HepG2 (cell line): ENCODE measurements around the gene ICE1. TPM values are rescaled to one million over a fixed set of nuclear protein-coding genes. Genes with fewer than 3 reads are reported as not detected.

Source experiments
- ATAC-seq: fragments of 200-7000 bp; cut with Tn5 transposase; 3 replicates; pipeline ENCODE4 v1.9.1; 2020; ENCODE audit warnings: mild to moderate bottlenecking, moderate library complexity
- BruUV-seq: library from RNA; stranded (reverse); fragments of 400-500 nt; replicated peaks from 2 replicates; lab custom pipeline; 2021; lab: Mats Ljungman, UMichigan
- CTCF ChIA-PET: fragments of 300-600 bp; formaldehyde crosslinking; extraction: SDS; loops from one replicate; lab custom pipeline; 2021; ENCODE audit warnings: low total read pairs, inconsistent platforms, low intra/inter-chr PET ratio; lab: Yijun Ruan, JAX
- POLR2A ChIA-PET: fragments of 350-600 bp; sonication (Branson Sonifier 250); formaldehyde crosslinking; loops from one replicate; lab custom pipeline; 2020; ENCODE audit warnings: antibody characterized with exemption, inconsistent platforms; lab: Yijun Ruan, JAX
- DNase-seq: peaks from one replicate; pipeline ENCODE4 v3.0.0-alpha.2; 2015; ENCODE audit warnings: low spot score
- FAIRE-seq: peaks from 3 replicates; lab custom pipeline; 2011; peaks lifted over from hg19 to GRCh38; lab: Jason Lieb, UNC
- H2AFZ ChIP-seq: one replicate; pipeline ENCODE4 v1.6.1; 2011; ENCODE audit warnings: low read length, inconsistent platforms
- H3K27ac ChIP-seq: fragments of 300-600 bp; 3 replicates; pipeline ENCODE4 v1.8.0; 2011; ENCODE audit warnings: mixed run types, mild to moderate bottlenecking, mixed read lengths, low read length, inconsistent platforms; ENCODE audit not compliant: insufficient read depth; ENCODE audit errors: extremely low read length
- H3K27me3 ChIP-seq, 2 experiments: fragments of 200-600 bp in 1 of 2; 2 replicates in 1 of 2; 3 replicates in 1 of 2; pipeline versions ENCODE4 v1.6.0 to v1.8.0; 2011; ENCODE audit warnings: low read length in 2 of 2, mild to moderate bottlenecking in 2 of 2, moderate library complexity in 2 of 2, inconsistent platforms in 1 of 2; ENCODE audit not compliant: insufficient read depth in 2 of 2, control insufficient read depth in 1 of 2
- H3K36me3 ChIP-seq, 2 experiments: fragments of 200-600 bp in 1 of 2; replicated peaks in 1 of 2; 2 replicates in 1 of 2; 3 replicates in 1 of 2; pipeline versions ENCODE4 v1.5.1 to v1.8.0; 2011; ENCODE audit warnings: low read length in 2 of 2, inconsistent platforms in 1 of 2; ENCODE audit not compliant: insufficient read depth in 2 of 2, control insufficient read depth in 1 of 2
- H3K4me1 ChIP-seq: 2 replicates; pipeline ENCODE4 v1.5.1; 2012; ENCODE audit warnings: low read length, inconsistent platforms; ENCODE audit not compliant: insufficient read depth
- H3K4me2 ChIP-seq: 2 replicates; pipeline ENCODE4 v1.6.0; 2011; ENCODE audit warnings: low read depth, low read length, inconsistent platforms
- H3K4me3 ChIP-seq, 3 experiments: fragments of 200-600 bp in 1 of 3; sonication (generic), shearing (Covaris generic) in 1 of 3; replicated peaks in 1 of 3; 2 replicates each; pipeline ENCODE4 v1.5.1; 2011 to 2016; ENCODE audit warnings: low read length in 3 of 3, inconsistent platforms in 2 of 3, low read depth in 2 of 3, mild to moderate bottlenecking in 2 of 3, control low read depth in 1 of 3, mixed read lengths in 1 of 3; ENCODE audit not compliant: insufficient read depth in 1 of 3
- H3K79me2 ChIP-seq: one replicate; pipeline ENCODE4 v1.6.1; 2011; ENCODE audit warnings: low read length, inconsistent platforms; ENCODE audit not compliant: insufficient read depth
- H3K9ac ChIP-seq: 2 replicates; pipeline ENCODE4 v1.6.0; 2011; ENCODE audit warnings: mild to moderate bottlenecking, low read depth, low read length, inconsistent platforms; ENCODE audit not compliant: insufficient read depth
- H3K9me3 ChIP-seq: 2 replicates; pipeline ENCODE4 v1.5.1; 2012; ENCODE audit warnings: mild to moderate bottlenecking, low read length
- H4K20me1 ChIP-seq: 2 replicates; pipeline ENCODE4 v1.6.0; 2011; ENCODE audit warnings: inconsistent platforms, mild to moderate bottlenecking, low read length, moderate library complexity; ENCODE audit not compliant: insufficient read depth
- AGO2 ChIP-seq: fragments of 200-400 bp; formaldehyde crosslinking; optimal IDR thresholded peaks from 2 replicates; pipeline ENCODE3; 2017; ENCODE audit warnings: mild to moderate bottlenecking, low read depth, low read length, moderate library complexity
- BATF2 ChIP-seq: sonication (generic); formaldehyde crosslinking; IDR thresholded peaks from 2 replicates; pipeline ENCODE4 v1.8.0; 2022; ENCODE audit warnings: mild to moderate bottlenecking, missing genetic modification reagents, moderate library complexity
- CBFB ChIP-seq: sonication (generic); formaldehyde crosslinking; IDR thresholded peaks from 2 replicates; pipeline ENCODE4 v1.4.0; 2020; ENCODE audit warnings: missing genetic modification reagents
- CHD2 ChIP-seq: IDR thresholded peaks from 2 replicates; pipeline ENCODE4 v1.6.1; 2011; ENCODE audit warnings: low read depth, low read length, improper control_type of control experiment
- HMGXB3 ChIP-seq: sonication (generic); formaldehyde crosslinking; IDR thresholded peaks from 2 replicates; pipeline ENCODE4 v1.4.0; 2020; ENCODE audit warnings: missing genetic modification reagents, borderline replicate concordance
- MATR3 ChIP-seq: sonication (generic); formaldehyde crosslinking; IDR thresholded peaks from 2 replicates; pipeline ENCODE4 v1.4.0; 2020; ENCODE audit warnings: missing genetic modification reagents
- MEIS2 ChIP-seq: sonication (generic); formaldehyde crosslinking; IDR thresholded peaks from 2 replicates; pipeline ENCODE4 v1.9.0; 2021; ENCODE audit warnings: mild to moderate bottlenecking, missing genetic modification reagents
- NFKB2 ChIP-seq: sonication (generic); formaldehyde crosslinking; IDR thresholded peaks from 2 replicates; pipeline ENCODE4 v1.4.0; 2020; ENCODE audit warnings: missing genetic modification reagents, borderline replicate concordance
- PHF21A ChIP-seq: sonication (generic); formaldehyde crosslinking; IDR thresholded peaks from 2 replicates; pipeline ENCODE4 v1.5.0; 2020; ENCODE audit warnings: mild to moderate bottlenecking, missing genetic modification reagents
- PRMT3 ChIP-seq: sonication (generic); formaldehyde crosslinking; IDR thresholded peaks from 2 replicates; pipeline ENCODE4 v1.8.1; 2022; ENCODE audit warnings: low read depth, mild to moderate bottlenecking, moderate library complexity, missing genetic modification reagents, borderline replicate concordance
- RNF2 ChIP-seq: fragments of 450-650 bp; conservative IDR thresholded peaks from 2 replicates; pipeline ENCODE4 v1.6.1; 2016; ENCODE audit warnings: low read depth
- SATB2 ChIP-seq: sonication (generic); formaldehyde crosslinking; IDR thresholded peaks from 2 replicates; pipeline ENCODE4 v1.5.0; 2020; ENCODE audit warnings: missing genetic modification reagents
- TBX3 ChIP-seq: fragments of 450-650 bp; IDR thresholded peaks from 2 replicates; pipeline ENCODE4 v1.6.1; 2017; ENCODE audit warnings: antibody characterized with exemption, mild to moderate bottlenecking, inconsistent platforms, borderline replicate concordance
- YY1 ChIP-seq: IDR thresholded peaks from 2 replicates; pipeline ENCODE4 v1.6.1; 2011; ENCODE audit warnings: low read length, low read depth, moderate library complexity, mild to moderate bottlenecking; ENCODE audit not compliant: insufficient read depth, insufficient replicate concordance
- ZNF234 ChIP-seq: sonication (generic); formaldehyde crosslinking; conservative IDR thresholded peaks from 2 replicates; pipeline ENCODE4 v1.5.1; 2020; ENCODE audit warnings: mild to moderate bottlenecking, missing genetic modification reagents
- ZNF235 ChIP-seq: sonication (generic); formaldehyde crosslinking; IDR thresholded peaks from 2 replicates; pipeline ENCODE4 v1.8.1; 2023; ENCODE audit warnings: mild to moderate bottlenecking, missing genetic modification reagents, borderline replicate concordance
- ZNF354B ChIP-seq: sonication (generic); formaldehyde crosslinking; IDR thresholded peaks from 2 replicates; pipeline ENCODE4 v1.8.0; 2022; ENCODE audit warnings: mild to moderate bottlenecking, missing genetic modification reagents
- ZNF563 ChIP-seq: sonication (generic); formaldehyde crosslinking; IDR thresholded peaks from 2 replicates; pipeline ENCODE4 v1.8.0; 2022; ENCODE audit warnings: mild to moderate bottlenecking, moderate library complexity, missing genetic modification reagents
- ZNF607 ChIP-seq: sonication (generic); formaldehyde crosslinking; IDR thresholded peaks from 2 replicates; pipeline ENCODE4 v1.5.1; 2020; ENCODE audit warnings: missing genetic modification reagents, mild to moderate bottlenecking, borderline replicate concordance
- ZSCAN22 ChIP-seq: sonication (generic); formaldehyde crosslinking; IDR thresholded peaks from 2 replicates; pipeline ENCODE4 v1.4.0; 2020; ENCODE audit warnings: mild to moderate bottlenecking, missing genetic modification reagents
- WGBS: methylation state at CpG from one replicate; pipeline ENCODE4 v1.1.6; 2017; ENCODE audit warnings: low lambda C conversion rate; 5-methylcytosine and 5-hydroxymethylcytosine counted together
- in situ Hi-C: cut with HindIII; loops from 2 replicates; pipeline ENCODE4 v1.10.0; 2017; ENCODE audit warnings: low pct_unique_long_range_greater_than_20kb; ENCODE audit not compliant: extremely low pct_ligation_motif_present
- intact Hi-C: fragments of 100-400 bp; cut with micrococcal nuclease; formaldehyde crosslinking; loops from one replicate; pipeline ENCODE4 v1.10.0; 2022; ENCODE audit not compliant: unreplicated experiment
- polyA plus RNA-seq, 8 experiments: library from polyadenylated mRNA; depleted of rRNA in 3 of 8; stranded (reverse) in 7 of 8; unstranded in 1 of 8; fragments of >200 nt; fragmentation: Illumina TruSeq in 4 of 8; extraction: Trizol in 4 of 8; gene quantifications; 2 replicates each; pipeline versions ENCODE4 v1.2.1 to v1.2.3, GENCODE V29; 2011 to 2016; ENCODE audit warnings: low read depth in 4 of 8, missing spikeins in 1 of 8, mixed read lengths in 1 of 8; ENCODE audit not compliant: insufficient read depth in 1 of 8
- total RNA-seq, 5 experiments: library from RNA; depleted of rRNA; stranded (reverse); fragments of >200 nt; fragmentation: Illumina TruSeq; extraction: Trizol; gene quantifications; 2 replicates each; pipeline ENCODE4 v1.2.3, GENCODE V29; 2016; ENCODE audit warnings: low read depth in 1 of 5

Gene ICE1
- total and polyA plus RNA-seq, 2 of the 13 experiments (the other 11 are each of a cell fraction or from before 2014, with no cell fraction given): 9.1 to 27.6 TPM

- FAIRE-seq: no peak
- intact Hi-C loops: loop anchor here (5.0 kb wide), 1 partner anchor 61 kb away; no protein-coding TSS in a partner anchor
- H3K4me1 ChIP-seq: peaks cover 69% of the 10 kb centered on the region
- TF ChIP-seq SATB2 (CRISPR knock-in tag): no peak
- no peak for TF ChIP-seq MATR3
- TF ChIP-seq ZNF354B (CRISPR knock-in tag): no peak
- no peak for TF ChIP-seq CBFB (CRISPR knock-in tag)
- TF ChIP-seq ZNF607: 0 out of 2 replicates have a peak, but pooled peaks have one; percentile 26
- TF ChIP-seq PRMT3: no peak
- 0 out of 2 replicates have a peak, but pooled peaks have one; percentile 40 for TF ChIP-seq ZNF563 (CRISPR knock-in tag)
- peak; percentile 42 for TF ChIP-seq AGO2
- 0 out of 2 replicates have a peak, but pooled peaks have one; percentile 24 for TF ChIP-seq CHD2
- TF ChIP-seq BATF2: 0 out of 2 replicates have a peak, but pooled peaks have one; percentile 24
- 0 out of 2 replicates have a peak, but pooled peaks have one; percentile 43 for TF ChIP-seq ZNF234 (CRISPR knock-in tag)
- no peak for TF ChIP-seq MEIS2
- no peak for TF ChIP-seq NFKB2 (CRISPR knock-in tag)
- TF ChIP-seq HMGXB3: no peak
- no peak for TF ChIP-seq PHF21A (CRISPR knock-in tag)
- TF ChIP-seq ZSCAN22: no peak
- TF ChIP-seq RNF2: no peak
- 0 out of 2 replicates have a peak, but pooled peaks have one; percentile 28 for TF ChIP-seq ZNF235 (CRISPR knock-in tag)
- peak; percentile 30 for TF ChIP-seq YY1
- no peak for TF ChIP-seq TBX3
Observed at GRCh38 chr5:5422819-5423515, 490 bp downstream of the ICE1 start.

More at GRCh38 chr5:5422819-5423515, 490 bp downstream of the ICE1 start:
- peaks cover 8% of the 10 kb centered on the region; the same call in 1 of the 2 replicates for H4K20me1 ChIP-seq
- H3K27me3 ChIP-seq: no peaks in the 10 kb centered on the region
- WGBS: 1% methylated on average over 21 of the region's 58 CpGs
- H3K9me3 ChIP-seq: no peaks in the 10 kb centered on the region
- H3K36me3 ChIP-seq: peaks cover 0 to under 1% of the 10 kb centered on the region in 2 experiments; a peak in 2 of 5 replicates
- BruUV-seq: no TSS peak
- ATAC-seq (peak; percentile 43), DNase-seq (no peak)
- peak overlapping the region; percentile 80 for H3K9ac ChIP-seq
- in situ Hi-C loops: loop anchor here (5.0 to 25.0 kb wide), 2 partner anchors 286 to 546 kb away; partner anchors contain the start of gene ADAMTS16
- H3K4me2 ChIP-seq: peak overlapping the region; percentile 99
- ChIA-PET CTCF (no interaction called here), POLR2A (interaction anchor here (1.0 to 1.4 kb wide), 5 partner anchors 62 to 1210 kb away, joined by 3 to 8 read pairs (median 3); partner anchors contain the start of gene SRD5A1)
- peaks cover 49% of the 10 kb centered on the region for H3K79me2 ChIP-seq
- H3K27ac ChIP-seq: peak overlapping the region; percentile 96
- H3K4me3 ChIP-seq: peak overlapping the region; percentile 86 to 94 (median 91)
- H2AFZ ChIP-seq: no peak overlapping the region
